Measurements from ENCODE around the gene LDAF1.
"Not testable (repeated sequence)": the region's sequence is repeated elsewhere in the genome, so short reads cannot be mapped to it uniquely, and the experiment has no call there.

LDAF1 gene

GRCh38 chr16:21162661-21163151, 4.2 kb downstream of the LDAF1 start:
- DNase-seq (ENCODE audit: low read depth in 2 of 2) = no peak

GRCh38 chr16:21163576-21163975, 5.1 kb downstream of the LDAF1 start:
- DNase-seq (ENCODE audit: low read depth in 2 of 2) = no peak

GRCh38 chr16:21164521-21165168, 6.2 kb downstream of the LDAF1 start:
- no peak for DNase-seq (ENCODE audit: low read depth in 2 of 2)

GRCh38 chr16:21166561-21166961, 8.1 kb downstream of the LDAF1 start:
- DNase-seq (ENCODE audit: low read depth in 2 of 2) = no peak

GRCh38 chr16:21167360-21167759, 8.9 kb downstream of the LDAF1 start:
- DNase-seq (ENCODE audit: low read depth in 2 of 2) = no peak

GRCh38 chr16:21167929-21168602, 9.6 kb downstream of the LDAF1 start:
- DNase-seq (ENCODE audit: low read depth in 2 of 2) = no peak

GRCh38 chr16:21169249-21169981, 10.9 kb downstream of the LDAF1 start:
- no peak for DNase-seq (ENCODE audit: low read depth in 2 of 2)

- DNase-seq (ENCODE audit: low read depth in 2 of 2) = not testable (repeated sequence)
Observed at GRCh38 chr16:21170116-21170515, 11.6 kb downstream of the LDAF1 start.

GRCh38 chr16:21172650-21173049, 14.2 kb downstream of the LDAF1 start:
- no peak for DNase-seq (ENCODE audit: low read depth in 2 of 2)

GRCh38 chr16:21175397-21175796, 16.9 kb downstream of the LDAF1 start:
- no peak for DNase-seq (ENCODE audit: low read depth in 2 of 2)

GRCh38 chr16:21179126-21179982, 20.9 kb downstream of the LDAF1 start:
- no peak for DNase-seq (ENCODE audit: low read depth in 2 of 2)

GRCh38 chr16:21179983-21180365, 21.5 kb downstream of the LDAF1 start:
- no peak for DNase-seq (ENCODE audit: low read depth in 2 of 2)

GRCh38 chr16:21183995-21184394, 25.5 kb downstream of the LDAF1 start:
- DNase-seq (ENCODE audit: low read depth in 2 of 2) = no peak

- DNase-seq (ENCODE audit: low read depth in 2 of 2) = peak in 1 of 2 donors; percentile 11
Observed at GRCh38 chr16:21184834-21185233, 26.4 kb downstream of the LDAF1 start.

GRCh38 chr16:21185659-21186325, 27.3 kb downstream of the LDAF1 start:
- no peak for DNase-seq (ENCODE audit: low read depth in 2 of 2)

- DNase-seq (ENCODE audit: low read depth in 2 of 2) = no peak
Observed at GRCh38 chr16:21186326-21186691, 27.8 kb downstream of the LDAF1 start.

- no peak for DNase-seq (ENCODE audit: low read depth in 2 of 2)
Observed at GRCh38 chr16:21189311-21189710, 30.8 kb downstream of the LDAF1 start.

- no peak for DNase-seq (ENCODE audit: low read depth in 2 of 2)
Observed at GRCh38 chr16:21190013-21190412, 31.5 kb downstream of the LDAF1 start.

- no peak for DNase-seq (ENCODE audit: low read depth in 2 of 2)
Observed at GRCh38 chr16:21190599-21190998, 32.1 kb downstream of the LDAF1 start.

- no peak for DNase-seq (ENCODE audit: low read depth in 2 of 2)
Observed at GRCh38 chr16:21192991-21193390, 34.5 kb downstream of the LDAF1 start.

GRCh38 chr16:21194771-21195301, 36.4 kb downstream of the LDAF1 start:
- no peak for DNase-seq (ENCODE audit: low read depth in 2 of 2)
